ENCODE results near the gene TALDO1.
A peak's percentile ranks its signal among the peaks of the same experiment; 100 is the strongest.

TALDO1 gene

DNA sequence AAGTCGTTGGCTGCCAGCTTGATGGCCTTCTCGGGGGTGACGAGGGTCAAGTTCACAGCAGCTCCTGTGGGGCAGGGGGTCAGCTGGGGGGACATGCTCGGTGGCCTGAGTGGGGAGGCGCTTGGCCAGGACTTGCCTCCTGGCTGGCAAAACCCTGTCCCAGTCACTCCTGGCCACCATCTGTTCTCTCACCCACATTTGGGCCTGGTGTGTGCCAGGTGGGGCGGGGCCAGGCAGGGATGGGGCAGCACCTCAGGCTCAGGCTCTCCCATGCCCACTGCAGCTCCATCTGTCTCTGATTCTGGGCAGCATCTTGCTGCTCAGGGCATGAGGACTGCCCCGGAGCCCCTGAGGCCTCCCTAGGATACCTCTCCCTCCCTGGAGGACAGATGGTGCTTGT lies 46.3 kb downstream of the TALDO1 start:
- H3K27ac ChIP-seq, result no peak overlapping the region
- TF ChIP-seq CTCF (conservative IDR thresholded peaks at IDR 0.05), result no peak

- peak overlapping the region; percentile 89; the same call in 1 of the 2 replicates for H3K27ac ChIP-seq
- TF ChIP-seq CTCF (conservative IDR thresholded peaks at IDR 0.05), result no peak
Measured at GRCh38 chr11:794013-794765, 46.9 kb downstream of the TALDO1 start.

- peak overlapping the region; percentile 89 for H3K27ac ChIP-seq
- TF ChIP-seq CTCF (conservative IDR thresholded peaks at IDR 0.05), result no peak
Measured at GRCh38 chr11:794766-795633, 47.7 kb downstream of the TALDO1 start.

DNA sequence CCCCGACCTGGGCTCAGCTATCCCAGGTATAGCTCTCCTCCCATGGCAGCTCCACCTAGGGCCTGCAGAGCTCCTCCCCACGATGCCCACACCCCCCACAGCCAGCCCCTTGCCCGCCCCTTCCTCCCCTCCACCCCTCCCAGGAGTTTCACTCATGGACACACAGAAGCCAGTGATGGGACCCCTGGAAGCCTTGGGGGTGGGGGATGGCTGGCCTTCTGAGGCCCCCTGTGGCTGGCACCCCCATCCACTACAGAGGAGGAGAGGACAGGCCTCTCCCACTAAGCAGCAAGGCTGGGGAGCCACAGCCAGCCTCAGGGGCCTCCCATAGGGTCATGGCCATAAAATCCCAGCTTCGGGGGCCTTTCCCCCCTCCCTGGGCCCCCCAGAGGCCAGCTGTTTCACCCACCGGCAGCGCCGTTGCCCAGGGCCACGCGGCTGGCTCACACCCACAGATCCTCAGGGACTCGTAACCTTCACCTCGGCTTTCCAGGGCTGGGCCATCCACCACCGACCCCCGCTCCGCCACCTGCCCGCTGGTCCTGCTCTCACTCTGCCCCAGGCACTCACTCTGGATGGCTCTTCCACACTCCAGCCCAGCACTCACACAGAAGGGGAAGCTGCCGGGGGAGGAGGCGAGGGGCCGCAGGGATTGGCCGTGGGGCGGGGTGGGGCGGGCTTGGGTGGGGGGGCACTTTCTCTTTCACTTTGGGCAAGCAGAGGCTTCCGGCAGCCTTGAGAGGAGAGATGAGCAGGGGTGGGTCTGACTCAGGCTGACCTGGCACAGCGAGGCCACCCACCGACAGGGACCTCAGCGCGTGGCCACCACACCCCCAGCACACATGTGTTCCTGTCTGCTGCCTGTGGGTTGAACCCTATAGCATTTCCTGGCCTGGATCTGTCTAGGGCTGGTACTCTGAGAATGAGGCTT lies 48.6 kb downstream of the TALDO1 start:
- H3K27ac ChIP-seq, result peak overlapping the region; percentile 89
- no peak for TF ChIP-seq CTCF (conservative IDR thresholded peaks at IDR 0.05)

DNA sequence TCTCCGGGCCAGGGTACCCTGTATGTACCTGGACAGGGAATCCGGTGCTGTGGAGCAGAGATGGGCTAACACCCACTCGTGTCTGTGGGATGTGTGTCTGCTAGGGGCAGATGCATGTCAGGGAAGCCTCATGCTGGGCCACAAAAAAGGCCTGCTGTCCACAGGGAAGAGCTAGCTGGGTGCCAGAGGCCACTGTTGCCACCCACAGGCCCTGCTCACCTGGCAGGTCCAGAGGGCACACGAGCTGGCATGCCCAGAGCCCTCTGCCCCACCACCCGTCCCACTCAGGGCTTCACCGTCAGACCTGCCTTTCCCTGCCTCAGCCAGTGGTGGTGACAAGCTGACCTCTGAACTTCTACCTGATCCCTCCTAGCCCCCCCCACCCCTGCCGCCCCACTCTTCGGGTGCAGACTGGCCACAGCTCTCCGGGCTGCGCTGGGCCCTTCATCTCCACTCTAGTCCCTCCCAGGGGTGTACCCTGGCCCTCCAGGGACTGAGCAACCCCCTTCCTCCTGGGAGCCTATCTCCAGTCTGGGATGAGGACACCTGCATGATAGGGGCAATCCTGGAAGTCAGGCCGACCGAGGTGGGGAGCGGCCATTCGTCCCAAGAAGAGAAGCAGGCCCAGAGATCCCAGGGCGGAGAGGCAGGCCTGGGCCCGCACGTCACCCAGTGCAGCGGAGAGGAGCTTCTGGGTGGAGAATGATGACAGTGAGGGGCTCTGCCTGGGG lies 49.5 kb downstream of the TALDO1 start:
- peak overlapping the region; percentile 89 for H3K27ac ChIP-seq
- TF ChIP-seq CTCF (conservative IDR thresholded peaks at IDR 0.05), result no peak

DNA sequence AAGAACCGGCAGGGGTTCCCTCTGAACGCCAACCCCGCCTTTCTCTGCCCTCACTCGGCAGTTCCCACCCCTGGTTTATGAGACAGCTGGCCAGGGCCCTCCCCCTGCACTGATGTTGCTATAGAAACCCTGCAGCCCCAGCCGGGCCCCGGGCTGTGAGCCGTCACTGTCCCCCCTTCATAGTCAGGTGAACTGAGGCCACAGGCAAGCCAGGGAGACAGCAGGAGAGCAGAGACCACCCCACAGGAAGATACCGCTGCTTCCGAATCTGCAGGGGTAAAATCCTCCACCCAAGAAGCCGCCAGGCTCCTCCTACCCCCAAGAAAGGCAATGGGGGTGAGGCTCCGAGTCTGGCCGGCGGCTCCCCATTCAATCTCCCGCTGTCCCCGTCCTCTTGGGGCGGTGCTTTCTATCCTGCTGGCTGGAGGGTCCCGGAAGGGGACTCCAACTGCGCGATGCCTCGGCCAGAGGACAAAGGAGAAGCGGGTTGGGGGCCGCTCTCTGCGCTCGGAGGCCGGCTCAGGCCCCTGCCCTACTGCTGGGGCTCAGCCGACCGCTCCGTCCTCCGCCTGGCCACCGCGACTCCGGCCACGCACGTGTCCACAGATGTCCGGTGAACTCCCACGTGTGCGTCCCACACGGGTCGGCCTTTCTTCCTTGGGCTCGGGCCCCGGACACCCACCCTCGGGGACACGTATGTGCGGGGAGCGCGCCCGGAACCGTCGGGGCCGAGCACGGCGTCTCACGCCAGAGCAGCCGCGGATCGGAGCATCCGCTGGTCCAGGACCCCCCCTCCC lies 50.2 kb downstream of the TALDO1 start:
- no peak for TF ChIP-seq CTCF (conservative IDR thresholded peaks at IDR 0.05)
- peak overlapping the region; percentile 89 for H3K27ac ChIP-seq

Measured in VCaP (cell line).